GM18868 (cell line): ENCODE results near the gene NT5DC3.

Experiments
- ATAC-seq: cut with Tn5 transposase; IDR thresholded peaks from one replicate; pipeline ENCODE4 v1.9.1; 2021; ENCODE audit warnings: mild to moderate bottlenecking, moderate library complexity; ENCODE audit not compliant: unreplicated experiment

The NT5DC3 gene

DNA sequence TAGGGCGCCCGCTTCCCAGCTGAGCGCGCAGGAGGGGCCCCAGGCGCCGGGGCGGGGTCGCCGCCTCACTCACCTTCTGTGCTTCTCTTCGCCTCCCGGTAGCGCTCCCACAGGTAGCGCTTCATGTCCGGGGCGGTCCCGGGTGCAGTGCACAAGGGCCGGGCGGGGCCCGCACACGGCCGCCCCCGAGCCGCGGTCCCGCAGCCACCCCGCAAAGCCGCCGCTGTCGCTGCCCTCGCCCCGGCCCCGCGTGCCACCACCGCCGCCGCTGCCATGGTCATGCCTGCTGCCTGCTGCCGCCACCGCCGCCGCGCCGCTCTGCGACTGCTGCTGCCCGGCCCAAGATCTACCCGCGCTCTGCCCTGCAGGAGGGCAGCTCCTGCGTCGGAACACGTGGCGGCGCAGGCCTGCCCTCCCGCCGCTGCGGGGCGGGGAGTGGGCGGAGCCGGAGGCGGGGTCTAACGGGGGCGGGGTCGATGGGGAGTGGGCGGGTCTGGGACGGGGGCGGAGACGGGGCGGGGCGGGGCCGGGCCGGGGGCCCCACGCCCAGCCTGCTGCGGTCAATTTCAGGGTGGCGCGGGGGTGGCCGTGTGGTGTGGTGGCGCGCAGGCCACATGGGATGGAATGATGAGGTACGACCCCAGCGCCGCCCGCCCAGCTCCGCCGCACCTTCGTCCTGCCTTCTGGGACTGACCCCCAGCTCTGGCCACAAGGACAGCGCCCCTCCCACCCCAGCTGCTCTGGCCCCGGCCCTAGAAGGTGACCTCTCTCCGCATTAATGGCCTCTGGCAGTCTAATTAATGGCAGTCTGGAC, at the start of gene NT5DC3:
TSS of gene NT5DC3 (minus strand) at position 359 of the 814 bp plus-strand sequence. CDS start at position 281, 78 bp downstream.
- peak; percentile 84 for ATAC-seq

DNA sequence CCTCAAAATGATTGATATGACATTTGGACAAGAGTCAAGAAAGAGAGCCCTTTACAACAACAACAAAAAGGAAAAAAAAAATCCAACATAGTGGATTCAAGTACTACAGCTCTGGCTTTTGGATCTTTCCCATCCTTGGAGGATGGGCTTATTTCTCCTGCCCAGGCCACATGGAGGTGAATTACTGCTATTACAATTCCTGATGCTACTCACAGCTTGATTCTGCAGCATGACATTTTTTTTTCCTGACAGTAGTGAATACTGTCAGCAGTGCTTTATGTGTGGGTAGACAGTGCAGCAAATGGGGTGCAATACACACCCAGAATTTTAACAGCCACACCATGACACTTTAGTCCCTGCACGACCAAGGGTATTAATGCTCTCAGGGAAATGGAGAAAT, 46.7 kb upstream of the NT5DC3 start:
- no peak for ATAC-seq

DNA sequence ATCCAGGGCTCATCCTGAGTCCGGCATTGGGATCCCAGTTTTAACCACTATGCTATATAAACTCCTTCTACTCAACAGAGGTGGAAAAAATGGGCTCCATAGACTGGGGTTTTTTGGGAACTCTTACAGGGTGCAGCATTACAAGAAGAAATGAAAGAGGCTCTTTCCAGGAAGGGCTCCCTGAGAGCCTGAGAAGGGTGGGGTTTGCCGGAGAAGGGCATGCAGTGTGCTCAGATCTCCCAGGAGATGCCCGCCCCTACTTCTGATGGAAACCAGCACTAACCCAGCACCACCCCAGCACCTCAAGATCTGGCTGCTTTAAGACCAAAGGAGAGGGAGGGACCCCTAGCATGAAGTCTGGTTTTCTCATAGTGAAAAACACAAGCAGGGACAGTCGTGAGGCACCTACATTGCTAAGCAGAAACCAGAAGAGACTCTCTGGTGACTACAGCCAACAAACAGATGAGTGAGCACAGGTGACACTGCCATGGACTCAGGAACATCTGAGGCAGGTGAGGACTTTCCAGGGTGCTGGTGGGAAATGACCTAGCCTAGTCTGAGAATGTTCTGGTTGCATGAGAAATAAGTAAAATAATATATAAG, 45.3 kb upstream of the NT5DC3 start:
- ATAC-seq = no peak

DNA sequence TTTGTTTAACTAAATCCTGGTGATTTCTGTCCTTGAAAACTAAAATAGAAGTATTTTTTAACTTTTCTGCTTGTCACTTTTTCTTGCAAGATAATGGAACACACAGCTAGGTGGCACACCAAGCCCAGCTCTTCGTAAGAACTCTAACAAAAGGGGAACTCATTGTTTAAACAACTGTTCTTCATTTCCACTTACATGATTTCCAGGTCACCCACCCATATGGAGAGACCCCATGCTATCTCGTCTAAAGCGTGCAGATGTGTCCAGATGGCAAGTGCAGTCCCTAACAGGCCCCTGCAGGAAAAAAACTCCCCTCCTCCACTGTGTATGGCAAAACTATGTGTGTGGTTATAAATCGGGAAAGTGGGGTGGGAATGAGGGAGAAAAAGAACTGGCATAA, 43.3 kb upstream of the NT5DC3 start:
- ATAC-seq = no peak

DNA sequence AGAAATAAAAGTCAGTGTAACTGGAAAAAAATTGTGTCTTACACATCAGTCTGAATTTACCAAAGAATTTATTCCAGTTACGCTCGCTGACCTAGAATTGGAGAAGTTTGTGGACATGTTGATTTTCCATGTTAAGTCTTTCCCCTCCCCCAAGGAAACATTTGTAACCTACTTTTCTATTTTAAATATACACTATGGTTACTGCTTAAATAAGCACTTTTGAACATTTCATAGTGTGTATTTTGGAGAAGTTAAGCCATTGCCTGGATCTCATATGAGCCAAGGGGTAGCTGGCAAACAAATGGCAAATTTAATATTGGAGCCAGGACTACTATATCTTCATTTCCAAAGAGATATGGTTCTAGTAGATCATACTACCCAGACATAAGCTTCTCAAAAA, 42.9 kb upstream of the NT5DC3 start:
- ATAC-seq = no peak

DNA sequence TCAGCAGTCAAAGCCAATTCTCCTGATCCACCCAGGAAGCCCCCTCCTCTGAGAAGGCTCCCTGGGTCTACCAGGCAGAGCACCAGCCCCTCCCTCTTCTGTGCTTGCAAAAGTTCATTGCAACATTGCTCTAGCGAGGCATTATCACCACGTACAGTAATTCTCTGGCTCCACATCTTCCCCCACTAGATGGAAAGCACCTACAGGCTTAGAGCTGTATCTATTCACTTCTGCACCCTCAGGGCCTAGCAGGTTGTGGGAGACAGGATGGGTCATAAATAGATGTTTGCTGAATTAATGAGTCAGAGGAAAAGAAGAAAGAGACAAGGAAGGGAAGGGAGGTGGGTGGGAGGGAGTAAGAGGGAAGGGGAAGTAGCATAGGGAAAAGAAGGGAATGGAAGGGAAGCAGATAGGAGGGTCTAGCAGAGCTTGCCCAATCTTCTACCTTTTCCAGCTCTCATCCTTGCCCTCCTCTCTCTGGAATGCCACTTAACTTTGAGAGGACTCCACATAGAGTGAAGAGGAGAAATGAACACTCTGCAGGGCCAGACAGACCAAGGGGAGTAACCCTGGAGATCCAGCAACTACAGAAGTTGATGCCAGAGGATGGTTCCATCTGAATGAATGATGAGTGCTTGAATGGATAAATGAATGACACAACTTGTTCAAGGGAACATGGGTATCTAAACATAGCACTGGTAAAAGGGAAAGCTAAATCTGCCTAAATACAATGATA, 42.0 kb upstream of the NT5DC3 start:
- ATAC-seq = peak; percentile 55

DNA sequence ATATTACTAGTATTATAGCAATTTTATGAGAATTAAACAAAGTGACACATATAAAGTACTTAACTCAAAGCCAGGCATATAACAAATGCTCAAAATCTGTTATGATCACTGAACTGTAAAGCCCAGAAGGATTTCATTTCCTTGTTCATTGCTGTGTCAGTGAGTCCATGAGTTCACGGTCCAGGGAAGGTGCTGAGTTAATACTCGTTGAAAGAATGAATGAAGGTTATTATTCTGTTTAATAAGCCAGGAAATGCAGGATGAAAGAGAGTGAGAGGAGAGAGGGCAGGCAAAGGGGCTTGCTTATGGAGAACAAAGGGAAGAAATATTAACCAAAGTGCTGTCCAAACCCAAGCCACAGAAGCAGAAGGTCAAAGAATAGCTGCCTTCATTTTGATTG, 40.2 kb upstream of the NT5DC3 start:
- no peak for ATAC-seq

DNA sequence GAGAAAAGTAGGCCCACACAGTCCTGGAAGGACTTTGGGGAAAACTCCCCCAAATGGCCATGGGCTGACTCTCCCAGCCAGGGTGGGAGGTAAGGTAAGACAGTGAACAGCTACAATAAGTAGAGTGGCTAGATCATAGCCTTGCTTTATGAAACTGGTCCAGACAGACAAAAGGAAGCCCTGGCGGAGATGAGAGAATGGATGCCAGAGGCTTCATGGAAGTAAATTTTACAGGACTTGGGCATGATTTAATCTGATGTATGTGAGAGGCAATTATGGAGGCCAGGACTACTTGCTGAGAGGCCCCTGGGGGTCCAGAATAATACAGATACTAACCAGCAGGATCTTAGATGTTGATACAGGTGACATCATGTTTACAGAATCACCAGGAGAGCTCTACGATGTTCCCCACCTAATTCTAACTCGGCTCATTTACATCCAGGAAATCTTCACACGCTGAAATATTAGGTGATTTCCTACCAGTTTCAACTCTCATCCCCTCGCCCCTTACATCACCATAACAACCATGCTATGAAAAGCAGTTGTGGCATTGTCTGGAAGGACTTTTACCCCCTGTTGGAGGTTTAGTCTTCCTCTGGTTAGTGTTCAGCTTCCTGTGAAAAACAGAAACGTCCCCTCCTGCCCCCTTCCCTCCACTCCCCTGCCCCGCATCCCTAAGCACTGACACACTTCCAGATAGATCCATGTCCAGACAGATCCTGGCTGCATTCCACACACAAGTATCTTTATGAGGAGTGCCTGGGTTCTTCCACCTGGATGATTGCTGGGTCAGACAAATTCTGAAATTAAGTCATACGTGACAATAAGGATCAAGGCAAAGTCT, 39.5 kb upstream of the NT5DC3 start:
- peak; percentile 48 for ATAC-seq

DNA sequence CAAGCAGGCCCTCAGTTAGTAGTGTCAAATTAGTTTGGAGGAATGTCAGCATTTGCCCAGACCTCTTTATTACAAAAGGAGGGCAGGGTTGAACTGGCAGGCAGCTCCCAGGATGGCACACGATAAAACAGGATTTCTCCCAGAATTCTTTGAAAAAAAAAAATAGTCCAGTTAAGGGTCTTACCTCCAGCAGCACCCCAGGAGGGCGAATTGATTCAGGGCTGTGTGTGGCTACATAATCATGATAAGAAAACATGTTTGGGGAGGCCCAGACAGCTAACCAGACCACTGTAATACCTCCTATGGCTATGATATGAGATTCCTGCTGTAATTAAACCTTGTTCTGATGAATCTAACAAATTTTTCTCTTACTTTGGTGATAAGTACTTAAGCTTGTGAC, 38.8 kb upstream of the NT5DC3 start:
- ATAC-seq = no peak

DNA sequence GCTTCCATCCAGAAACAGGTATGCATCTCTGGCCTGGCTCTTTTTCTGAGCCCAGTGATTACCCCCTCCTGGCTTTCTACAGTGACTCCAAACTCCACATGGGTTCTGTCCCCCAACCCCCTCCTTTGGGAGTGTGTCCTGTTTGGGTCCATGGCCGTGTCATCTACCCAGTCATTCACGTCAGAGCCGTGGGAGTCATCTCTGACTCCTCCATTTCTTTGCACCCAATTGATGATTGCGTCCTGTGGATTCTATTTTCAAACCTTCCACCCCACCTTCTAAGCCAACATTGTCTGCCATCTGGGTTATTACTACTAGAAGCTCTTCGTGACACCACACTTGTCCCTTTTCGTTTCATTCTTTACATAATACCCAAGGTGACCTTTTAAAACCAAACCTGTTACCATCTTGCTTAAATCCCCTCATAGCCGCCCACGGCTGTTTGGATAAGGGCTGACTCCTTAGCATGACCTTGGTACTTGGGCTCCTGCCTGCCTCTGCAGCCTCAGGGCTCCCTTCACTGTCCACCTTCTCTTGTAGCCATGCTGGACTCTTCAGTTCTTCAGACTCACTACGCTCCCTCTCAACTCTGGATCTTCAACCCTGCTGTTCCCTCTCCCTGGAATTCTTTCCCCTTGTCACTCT, 38.1 kb upstream of the NT5DC3 start:
- no peak for ATAC-seq

DNA sequence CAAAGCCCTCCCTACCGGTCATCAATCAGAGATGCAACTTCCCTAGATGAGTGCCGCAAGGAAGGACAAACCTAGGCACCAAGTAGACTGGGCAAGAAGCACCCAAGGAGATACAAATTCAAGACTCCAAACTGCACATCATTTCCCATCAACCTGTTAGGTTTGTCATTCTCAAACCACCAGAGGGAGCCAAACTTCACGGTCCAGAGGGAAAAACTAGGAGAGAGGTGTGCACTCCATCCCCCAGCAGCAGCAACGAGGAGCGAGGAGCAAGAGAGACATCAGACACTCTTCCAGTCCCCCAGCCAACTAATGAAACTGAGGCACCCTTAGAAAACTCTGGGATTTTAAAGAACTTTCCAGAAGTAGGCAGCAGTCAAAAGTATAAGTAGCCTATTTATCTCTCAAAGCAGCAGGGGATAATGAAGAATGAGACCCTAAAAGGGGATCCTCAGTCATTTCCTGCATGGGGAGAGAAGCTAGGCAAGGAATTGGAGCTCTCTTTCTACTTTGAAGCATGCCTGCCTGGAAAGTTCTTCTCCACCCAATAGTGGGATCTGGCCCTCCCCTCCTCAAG, 37.0 kb upstream of the NT5DC3 start:
- ATAC-seq = no peak

DNA sequence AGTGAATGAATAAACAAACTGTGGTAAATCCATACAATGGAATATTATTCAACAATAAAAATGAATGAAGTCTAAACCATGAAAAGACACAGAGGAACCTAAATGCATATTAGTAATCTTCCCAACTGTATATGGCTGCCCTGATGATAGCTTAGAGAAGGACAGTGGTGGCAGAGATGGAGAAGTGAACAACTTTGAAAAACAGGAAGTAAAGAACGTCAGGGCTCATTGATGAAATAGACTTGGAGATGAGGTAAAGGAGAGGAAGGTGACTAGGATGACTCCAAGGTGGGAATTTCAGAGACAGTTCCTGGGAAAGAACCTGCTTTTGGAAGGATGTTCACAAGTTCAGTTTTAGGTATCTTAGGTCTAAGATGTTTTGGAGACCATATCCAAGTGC, 36.3 kb upstream of the NT5DC3 start:
- no peak for ATAC-seq

DNA sequence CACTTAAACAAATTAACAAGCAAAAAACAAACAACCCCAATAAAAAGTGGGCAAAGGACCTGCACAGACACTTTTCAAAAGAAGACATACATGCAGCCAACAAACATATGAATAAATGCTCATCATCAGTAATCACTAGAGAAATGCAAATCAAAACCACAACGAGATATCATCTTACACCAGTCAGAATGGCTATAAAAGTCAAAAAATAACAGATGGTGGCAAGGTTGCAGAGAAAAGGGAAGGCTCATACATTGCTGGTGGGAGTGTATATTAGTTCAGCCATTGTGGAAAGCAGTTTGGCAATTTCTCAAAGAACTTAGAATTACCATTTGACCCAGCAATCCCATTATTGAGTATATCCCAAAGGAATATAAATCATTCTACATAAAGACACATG, 34.6 kb upstream of the NT5DC3 start:
- no peak for ATAC-seq

DNA sequence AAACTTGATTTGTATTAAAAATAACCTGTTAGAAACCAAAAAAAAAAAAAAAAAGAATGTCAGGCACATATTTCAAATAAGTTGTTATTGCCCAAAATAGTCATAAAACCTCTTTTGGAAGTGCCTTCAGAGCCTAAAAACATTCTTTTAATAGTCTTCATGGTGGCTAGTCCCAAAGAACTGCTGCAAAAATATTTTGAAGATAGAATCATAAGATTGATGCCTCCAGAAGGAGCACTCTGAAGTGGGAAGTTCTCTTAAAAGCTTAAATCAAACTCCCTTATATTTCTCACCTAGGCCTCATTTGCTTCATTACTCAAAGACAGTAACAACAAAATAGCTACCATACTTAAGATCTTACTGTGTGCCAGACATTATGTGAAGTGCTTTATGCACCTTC, 27.2 kb upstream of the NT5DC3 start:
- ATAC-seq = no peak

DNA sequence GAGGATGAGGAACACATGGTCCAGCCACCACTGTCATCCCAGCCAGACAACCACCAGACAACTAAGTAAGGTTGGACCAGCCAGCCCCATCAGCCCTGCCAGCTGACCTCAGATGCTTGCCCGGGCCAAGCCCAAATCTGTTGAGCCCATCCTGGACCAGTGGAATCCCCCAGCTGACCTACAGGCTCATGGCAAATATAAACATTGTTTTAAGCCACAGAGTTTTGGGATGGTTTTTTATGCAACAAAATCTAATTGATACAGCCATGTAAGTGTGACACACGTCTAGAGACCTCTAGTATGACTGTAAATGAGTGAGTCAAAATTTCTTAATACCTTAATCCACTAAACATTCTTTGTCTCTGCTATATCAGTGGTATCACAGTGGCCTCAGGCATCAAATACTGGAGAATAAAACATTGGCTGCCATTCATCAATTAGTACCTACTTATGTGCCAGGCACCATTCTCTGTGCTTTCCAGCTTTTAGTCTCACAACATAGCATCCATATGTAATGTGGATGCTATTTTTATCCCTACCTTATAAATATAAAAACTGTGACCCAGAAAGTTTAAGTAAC, 24.2 kb upstream of the NT5DC3 start:
- no peak for ATAC-seq

DNA sequence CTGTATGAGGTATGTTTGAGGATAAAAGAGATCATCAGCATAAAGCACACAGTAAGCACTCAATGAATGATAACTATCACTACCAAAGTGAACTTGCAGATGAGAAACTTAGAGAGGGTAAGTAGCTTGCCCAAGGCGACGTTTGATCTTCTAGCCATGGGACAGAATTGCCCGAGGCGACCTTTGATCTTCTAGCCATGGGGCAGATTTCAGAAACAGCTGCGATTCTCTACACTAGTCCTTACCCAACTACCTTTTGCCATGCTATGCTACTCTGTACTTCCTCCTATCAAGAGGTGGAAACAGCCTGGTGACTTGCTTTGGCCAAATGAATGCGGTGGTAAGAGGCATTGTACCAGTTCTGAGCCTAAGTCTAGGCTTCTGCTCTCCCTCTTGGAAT, 23.7 kb upstream of the NT5DC3 start:
- ATAC-seq = no peak

DNA sequence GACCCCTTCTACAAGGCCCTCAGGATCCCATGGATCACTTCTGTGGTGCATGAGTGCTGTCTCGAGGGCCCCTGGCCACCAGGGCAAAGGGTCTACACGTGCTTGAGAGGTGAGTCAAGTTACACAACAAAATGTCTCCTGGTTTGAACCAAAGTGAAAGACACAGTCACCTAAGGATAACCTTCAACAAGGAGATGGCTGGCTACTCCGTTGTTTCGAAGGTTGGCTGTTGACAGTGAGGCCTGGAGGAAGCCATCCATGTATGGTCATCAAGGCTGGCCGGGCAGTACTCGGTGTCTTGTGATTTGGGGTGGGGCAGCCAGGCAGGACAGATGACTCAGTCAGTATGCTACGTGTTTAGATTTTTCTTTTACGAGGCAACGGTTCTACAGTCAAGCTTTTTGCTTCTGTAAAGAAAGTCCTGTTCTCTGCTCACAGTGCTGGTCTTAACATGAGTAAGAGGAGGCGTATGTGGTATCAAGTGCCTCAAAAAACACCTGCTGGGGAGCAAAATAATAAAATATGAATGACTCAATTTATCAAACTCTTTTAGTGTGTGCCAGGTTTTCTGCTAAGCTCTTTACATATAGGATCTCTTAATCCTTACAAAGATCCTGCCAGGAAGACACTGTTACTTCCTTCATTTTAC, 18.0 kb upstream of the NT5DC3 start:
- ATAC-seq = no peak

DNA sequence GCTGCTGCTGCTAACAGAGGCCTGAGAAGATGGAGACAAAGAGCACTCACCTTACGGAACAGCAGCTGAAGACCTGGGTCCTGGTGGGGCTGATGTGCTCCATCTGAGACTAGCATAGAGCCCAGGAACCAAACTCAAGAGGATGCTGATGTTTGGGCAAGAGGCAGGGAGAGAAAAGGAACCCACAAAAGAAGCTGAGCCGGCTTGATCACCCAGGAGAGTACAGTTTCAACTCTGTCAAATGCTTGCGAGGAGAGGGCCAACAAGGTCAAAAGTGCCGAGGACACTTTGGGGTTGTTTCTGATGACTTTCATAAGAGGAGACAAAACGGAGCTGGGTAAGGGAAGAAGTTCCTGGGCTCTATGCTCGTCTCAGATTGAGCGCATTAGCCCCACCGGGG, 17.3 kb upstream of the NT5DC3 start:
- no peak for ATAC-seq

DNA sequence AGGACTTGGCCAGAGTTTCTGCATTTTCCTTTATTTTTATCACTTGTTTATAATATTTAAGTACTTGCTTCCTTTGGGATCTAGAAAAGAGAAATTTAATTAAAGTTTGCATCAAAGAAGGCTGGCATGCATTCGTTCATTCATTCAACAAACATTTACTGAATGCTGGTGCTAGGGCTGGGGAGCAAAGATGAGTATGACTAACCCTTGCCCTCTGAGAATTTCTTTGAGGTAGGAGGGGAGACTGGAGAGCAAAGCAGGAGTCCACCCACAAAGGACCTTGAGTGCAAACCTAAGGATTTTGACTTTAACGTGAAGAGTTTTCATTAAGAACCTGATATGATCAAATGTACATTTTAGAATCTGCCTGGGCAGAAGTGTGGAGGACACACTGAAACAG, 16.1 kb upstream of the NT5DC3 start:
- no peak for ATAC-seq
